Measurements from ENCODE around the gene CDK5R1.

The CDK5R1 gene

GRCh38 chr17:32494621-32495358 is 8.0 kb downstream of the CDK5R1 start:
- no peak for DNase-seq

- DNase-seq = no peak
These were observed 8.8 kb downstream of the CDK5R1 start for GRCh38 chr17:32495359-32496231.

- no peak for DNase-seq
These were observed 9.7 kb downstream of the CDK5R1 start for GRCh38 chr17:32496395-32497073.

- DNase-seq = no peak
These were observed 10.8 kb downstream of the CDK5R1 start for GRCh38 chr17:32497431-32498205.

GRCh38 chr17:32498391-32498790 is 11.6 kb downstream of the CDK5R1 start:
- DNase-seq = no peak

GRCh38 chr17:32502013-32502412 is 15.2 kb downstream of the CDK5R1 start:
- no peak for DNase-seq

- DNase-seq = no peak
These were observed 15.9 kb downstream of the CDK5R1 start for GRCh38 chr17:32502710-32503109.

- peak; percentile 41 for DNase-seq
These were observed 16.7 kb downstream of the CDK5R1 start for GRCh38 chr17:32503251-32504165.

- no peak for DNase-seq
These were observed 17.6 kb downstream of the CDK5R1 start for GRCh38 chr17:32504166-32504990.

- no peak for DNase-seq
These were observed 22.1 kb downstream of the CDK5R1 start for GRCh38 chr17:32508926-32509325.

- DNase-seq = no peak
These were observed 23.7 kb downstream of the CDK5R1 start for GRCh38 chr17:32510466-32510865.

- no peak for DNase-seq
These were observed 25.5 kb downstream of the CDK5R1 start for GRCh38 chr17:32512328-32512727.

GRCh38 chr17:32513579-32513978 is 26.8 kb downstream of the CDK5R1 start:
- no peak for DNase-seq

- DNase-seq = no peak
These were observed 27.8 kb downstream of the CDK5R1 start for GRCh38 chr17:32514606-32515005.

GRCh38 chr17:32515677-32516383 is 29.0 kb downstream of the CDK5R1 start:
- no peak for DNase-seq

- no peak for DNase-seq
These were observed 29.7 kb downstream of the CDK5R1 start for GRCh38 chr17:32516450-32516849.

GRCh38 chr17:32516940-32517701 is 30.3 kb downstream of the CDK5R1 start:
- no peak for DNase-seq

GRCh38 chr17:32517982-32518381 is 31.2 kb downstream of the CDK5R1 start:
- no peak for DNase-seq

- DNase-seq = no peak
These were observed 31.9 kb downstream of the CDK5R1 start for GRCh38 chr17:32518646-32519227.
